Heart left ventricle (tissue), 13 donors: Measurements from ENCODE around the gene GADL1.

ENCODE experiments used
- CTCF ChIP-seq, 12 donors: fragments of 200-600 bp; sonication (generic) in 4 of 12; IDR thresholded peaks; one replicate each; pipeline versions ENCODE4 v1.5.0 to v1.8.0; 2018 to 2022; ENCODE audit warnings: antibody characterized with exemption in 12 of 12, mild to moderate bottlenecking in 5 of 12
- POLR2A ChIP-seq, 2 donors: fragments of 450-650 bp; IDR thresholded peaks; one replicate each; pipeline ENCODE4 v1.6.1; 2017; ENCODE audit warnings: antibody characterized with exemption in 2 of 2, mild to moderate bottlenecking in 2 of 2, moderate library complexity in 2 of 2
- donor health status: ischemic (EF 13 %, LVEDD 7.1; RV severe dilation, severe dysfunction).
- donor health status: DM: no; HTN: yes; CAD: no.
- donor health status: DM: no; HTN: no; CAD: no.
- donor health status: ischemic (EF 25% LVEDD 6.9; RV normal size, moderate dysfunction).
- donor health status: ischemic (EF 25% LVEDD 5.7; RV mildly dilated, moderate dysfunction).
- donor health status: ischemic (EF 35%, LVEDD 5.7; RV mildly dilated, moderate dysfunction).
- donor health status: nonischemic (EF 11% LVEDD 7.7; RV severe dilation, severe dysfunction).
- donor health status: DM: yes; HTN: yes; CAD: no.
- donor health status: PGD.
- donor health status: ischemic (EF 29% LVEDD 5.4; RV normal size, mild dysfunction).
- donor health status: nonischemic (EF 23%, LVEDD 6.1; RV moderate dilation, normal function).

- TF ChIP-seq CTCF (IDR thresholded peaks at IDR 0.05) (no peak), POLR2A (IDR thresholded peaks at IDR 0.05) (no peak)
Measured at GRCh38 chr3:30793740-30794139, 100.7 kb downstream of the GADL1 start.
